NCI-H2171 (cell line): ENCODE data around the gene CCDC73.

Source experiments
- DNase-seq: peaks from one replicate; lab custom pipeline; 2025; lab: John Stamatoyannopoulos, UW

The CCDC73 gene

GRCh38 chr11:32586576-32587190, 207.8 kb downstream of the CCDC73 start:
- DNase-seq, result no peak

- DNase-seq, result no peak
Observed at GRCh38 chr11:32584921-32585320, 209.5 kb downstream of the CCDC73 start.

DNA sequence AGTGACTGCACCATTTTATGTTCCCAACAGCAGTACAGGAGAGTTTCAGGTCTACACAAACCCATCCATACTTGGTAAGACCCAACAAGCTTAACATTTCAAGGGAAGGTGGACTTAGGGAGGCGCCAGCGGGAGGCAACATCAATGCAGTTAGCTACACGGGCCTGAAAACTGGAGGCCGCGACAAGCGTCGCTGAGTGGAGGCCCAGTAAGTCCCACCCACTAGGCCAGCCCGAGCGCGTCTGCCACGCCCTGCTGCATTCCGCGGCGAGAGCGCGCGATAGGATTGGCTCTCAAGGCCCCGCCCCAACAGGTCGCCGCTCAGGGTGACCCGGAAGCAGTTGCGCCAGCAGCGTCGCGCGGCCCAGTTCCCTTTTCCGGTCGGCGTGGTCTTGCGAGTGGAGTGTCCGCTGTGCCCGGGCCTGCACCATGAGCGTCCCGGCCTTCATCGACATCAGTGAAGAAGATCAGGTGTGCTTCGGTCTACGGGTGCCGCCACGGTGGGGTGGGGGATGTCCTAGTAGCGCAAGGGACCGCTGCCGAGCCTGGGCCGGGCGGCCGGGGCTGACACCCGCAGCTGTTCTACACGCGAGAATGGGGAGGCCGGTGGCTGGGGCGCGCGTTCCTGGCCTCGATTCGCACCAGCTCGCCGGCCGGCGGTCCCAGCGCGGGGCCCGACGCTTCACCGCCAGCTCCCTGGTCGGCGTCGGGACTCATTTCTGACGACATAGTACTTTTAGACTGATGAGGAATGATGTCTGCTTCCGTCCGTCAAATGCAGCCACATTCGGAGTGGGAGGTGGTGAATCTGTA, 210.8 kb downstream of the CCDC73 start, which contains the start of gene EIF3M:
EIF3M (plus strand) TSS at position 373 of the 813 bp plus-strand sequence; CDS start at position 430, 57 bp downstream.
- peak; percentile 99 for DNase-seq

- DNase-seq, result no peak
Observed at GRCh38 chr11:32581556-32581955, 212.9 kb downstream of the CCDC73 start.

- no peak for DNase-seq
Observed at GRCh38 chr11:32580967-32581366, 213.5 kb downstream of the CCDC73 start.

DNA sequence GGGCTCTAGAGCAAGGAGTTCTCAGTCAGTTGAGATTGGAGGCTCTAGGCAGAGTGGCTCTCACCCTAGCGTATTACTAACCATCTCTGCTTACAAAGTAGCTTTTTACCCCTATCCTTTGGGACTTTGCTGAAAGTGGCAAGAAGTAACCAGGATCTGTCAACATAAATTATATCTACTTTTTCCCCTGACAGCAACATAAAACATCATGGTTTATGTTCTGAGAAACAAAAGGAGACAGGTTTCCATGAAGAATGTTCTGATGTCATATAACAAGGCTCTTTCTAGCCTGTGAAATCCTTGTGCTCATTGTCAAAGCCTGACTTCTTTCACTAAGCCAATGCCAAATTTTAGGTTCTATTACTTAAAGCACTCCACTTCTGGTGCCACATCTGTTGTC, 218.0 kb downstream of the CCDC73 start:
- DNase-seq, result no peak

- no peak for DNase-seq
Observed at GRCh38 chr11:32575070-32575469, 219.4 kb downstream of the CCDC73 start.

- no peak for DNase-seq
Observed at GRCh38 chr11:32574421-32574820, 220.0 kb downstream of the CCDC73 start.

DNA sequence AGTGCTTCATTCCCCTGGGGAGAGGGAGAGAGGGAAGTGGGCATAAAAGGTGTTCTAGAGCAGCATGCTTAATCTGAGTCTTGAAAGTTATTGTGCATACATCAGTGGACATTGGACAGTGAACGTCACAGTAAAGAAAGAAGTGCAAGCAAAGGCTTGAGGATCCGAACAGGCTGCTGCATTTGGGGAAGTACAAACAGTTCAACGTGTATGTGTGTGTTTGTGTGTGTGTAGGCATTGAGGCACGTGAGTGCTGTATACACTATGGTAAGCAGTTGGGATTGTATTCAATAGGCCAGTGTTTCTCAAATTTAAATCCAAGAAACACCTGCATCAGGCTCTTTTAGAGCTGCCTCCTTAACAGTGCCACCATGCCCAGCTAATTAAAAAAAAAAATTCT, 221.2 kb downstream of the CCDC73 start:
- DNase-seq, result no peak

DNA sequence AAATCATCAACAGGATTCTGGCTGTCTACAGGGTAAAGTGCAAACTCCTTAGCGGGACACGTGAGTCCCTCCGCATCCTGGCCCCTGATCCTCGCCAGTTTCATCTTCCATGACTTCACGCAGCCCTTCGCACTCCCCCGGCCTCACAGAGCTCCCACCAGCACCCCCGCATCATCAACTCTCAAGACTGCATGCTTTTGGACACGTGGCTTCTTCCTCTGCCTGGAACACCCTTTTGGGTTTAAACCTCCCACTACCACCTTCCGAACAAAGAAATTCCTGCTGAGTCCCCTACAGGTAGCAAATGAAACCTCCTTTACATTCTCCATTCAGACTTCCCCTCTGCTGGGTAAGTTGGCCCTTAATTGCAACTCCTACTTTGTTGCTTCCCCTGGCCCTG, 223.4 kb downstream of the CCDC73 start:
- no peak for DNase-seq

DNA sequence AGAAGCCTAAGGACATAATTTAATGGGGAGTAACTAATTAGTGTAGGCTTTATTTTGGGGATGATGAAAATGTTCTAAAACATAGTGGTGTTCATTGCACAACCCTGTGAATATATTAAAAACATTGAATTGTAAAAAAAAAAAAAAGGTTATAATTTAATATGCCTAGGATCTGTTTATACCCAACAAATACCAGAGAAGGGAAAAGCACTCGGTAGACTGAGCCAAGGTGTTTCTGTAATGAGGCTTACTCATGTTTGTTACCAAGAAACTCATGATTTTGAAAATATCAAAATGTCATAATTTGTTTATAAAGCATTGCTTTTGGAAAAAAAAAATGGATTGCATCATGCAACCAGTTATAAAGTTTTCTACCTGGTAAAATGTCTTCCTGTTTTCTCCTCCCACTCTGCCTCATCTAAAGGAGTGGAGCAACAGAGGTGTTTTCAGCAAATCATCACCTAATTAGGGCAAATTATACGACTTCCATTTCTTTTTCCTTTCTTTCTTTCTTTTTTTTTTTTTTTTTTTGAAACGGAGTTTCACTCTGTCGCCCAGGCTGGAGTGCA, 225.1 kb downstream of the CCDC73 start:
- DNase-seq, result no peak

- DNase-seq, result no peak
Observed at GRCh38 chr11:32567154-32567553, 227.3 kb downstream of the CCDC73 start.

- no peak for DNase-seq
Observed at GRCh38 chr11:32566517-32566916, 227.9 kb downstream of the CCDC73 start.

DNA sequence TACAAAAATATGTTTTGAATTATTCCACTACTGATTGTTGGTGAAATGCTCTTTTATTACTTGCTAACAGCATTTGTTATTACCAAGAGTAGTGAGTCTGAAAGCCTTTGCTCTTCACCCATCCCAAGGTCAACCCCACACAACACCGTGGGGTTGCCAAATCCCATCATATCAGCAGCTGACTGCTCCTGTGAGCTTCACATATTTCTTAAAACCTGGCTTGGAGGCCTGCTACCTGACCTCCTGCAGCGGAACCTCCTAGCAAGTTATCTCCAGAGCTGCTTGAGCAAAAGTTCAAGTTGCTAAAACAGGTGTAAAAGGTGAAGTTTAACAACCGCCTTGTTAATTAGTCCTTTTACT, 230.9 kb downstream of the CCDC73 start:
- DNase-seq, result no peak

DNA sequence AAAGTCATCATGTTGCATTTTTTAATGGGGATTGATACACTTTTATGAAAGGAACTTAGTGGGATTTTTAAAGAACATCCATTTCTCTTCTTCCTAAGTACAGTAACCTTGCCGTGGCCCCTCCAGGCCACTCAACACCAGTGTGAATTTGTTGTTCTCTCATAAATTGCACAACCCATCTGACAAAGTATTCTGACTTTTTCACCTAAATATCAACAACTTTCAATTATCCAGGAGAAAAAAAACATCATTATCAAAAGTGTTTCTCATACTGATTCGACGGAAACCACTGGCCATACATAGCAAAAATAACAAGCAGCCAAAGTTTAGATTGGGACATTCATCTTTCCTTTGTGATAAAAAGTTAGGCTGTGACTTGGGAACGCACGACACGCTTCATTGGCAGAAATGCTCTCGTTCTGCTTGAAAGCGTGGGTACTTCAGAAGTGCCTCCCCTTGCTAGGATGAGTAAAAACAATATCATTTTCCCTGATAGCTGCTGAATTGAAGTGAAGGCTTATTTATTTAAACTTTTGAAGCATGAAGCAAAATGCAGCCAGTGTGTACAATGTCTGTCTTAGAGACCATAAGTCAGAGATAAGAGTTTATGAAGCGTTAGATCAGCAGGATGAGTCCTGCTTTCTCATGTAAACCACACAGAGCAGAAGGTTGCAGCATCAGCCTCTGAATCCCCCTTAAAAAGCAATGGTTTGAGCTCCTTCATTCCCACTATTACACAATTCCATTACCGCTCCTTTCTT, 231.4 kb downstream of the CCDC73 start:
- no peak for DNase-seq

- no peak for DNase-seq
Observed at GRCh38 chr11:32561835-32562234, 232.6 kb downstream of the CCDC73 start.

DNA sequence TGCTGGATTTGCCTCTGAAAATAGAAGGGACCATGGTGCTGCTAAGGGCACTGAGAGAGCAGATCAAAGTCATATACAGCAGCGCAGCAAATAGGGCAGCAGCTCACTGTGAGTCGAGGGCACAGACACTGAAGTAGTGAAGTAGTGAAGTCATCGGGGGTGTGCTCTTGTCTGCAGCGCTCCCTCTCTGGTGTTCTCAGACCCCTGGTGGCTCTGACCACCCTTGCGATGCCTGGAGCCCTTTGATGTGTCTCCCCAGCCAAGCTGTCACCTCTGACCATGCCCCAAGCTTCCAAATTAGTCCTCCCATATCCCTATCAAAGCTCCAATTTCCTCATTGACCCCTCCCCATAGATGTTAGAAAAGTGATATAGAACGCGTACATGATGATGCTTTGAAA, 238.6 kb downstream of the CCDC73 start:
- no peak for DNase-seq

DNA sequence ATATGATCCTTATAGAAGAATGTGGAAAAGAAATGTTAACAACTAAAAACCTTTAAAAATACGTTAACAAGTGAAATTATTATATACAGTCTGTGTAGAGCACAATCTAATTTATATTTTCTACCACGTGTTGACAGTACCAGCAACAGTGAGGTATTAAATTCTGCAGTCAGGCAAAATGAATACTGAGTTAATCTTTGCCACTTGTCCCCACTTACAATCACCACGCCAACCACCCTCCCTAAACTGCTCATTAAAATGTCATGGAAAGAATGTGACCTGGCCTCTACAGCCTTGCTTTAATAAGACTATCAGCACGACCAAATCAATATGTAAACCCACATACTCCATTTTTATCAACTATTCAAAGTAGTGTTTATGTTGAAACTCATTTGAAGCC, 239.4 kb downstream of the CCDC73 start:
- DNase-seq, result no peak
